H1 (cell line): ENCODE measurements around the gene CDCA4. TPM values are rescaled to one million over a fixed set of nuclear protein-coding genes. Genes with fewer than 3 reads are reported as not detected.

Experiments used
- CTCF ChIA-PET: fragments of 300-600 bp; sonication (Branson Sonifier 250); formaldehyde crosslinking; loops from one replicate; lab custom pipeline; 2021; ENCODE audit not compliant: partially characterized antibody; lab: Charles Lee
- POLR2A ChIA-PET: fragments of 300-600 bp; sonication (Branson Sonifier 250); formaldehyde crosslinking; loops from one replicate; lab custom pipeline; 2021; ENCODE audit warnings: inconsistent platforms; ENCODE audit not compliant: partially characterized antibody; lab: Charles Lee
- DNase-seq, 2 experiments: peaks; one replicate each; pipeline versions ENCODE4 v3.0.0 to v3.0.0-alpha.2; 2010 to 2022; ENCODE audit warnings: low spot score in 2 of 2, low read depth in 1 of 2, mixed read lengths in 1 of 2
- FAIRE-seq: peaks from 2 replicates; lab custom pipeline; 2011; peaks lifted over from hg19 to GRCh38; lab: Jason Lieb, UNC
- H2AFZ ChIP-seq: 2 replicates; pipeline ENCODE4 v1.8.1; 2012; ENCODE audit warnings: low read length, inconsistent platforms
- H2AK5ac ChIP-seq: 2 replicates; pipeline ENCODE4 v1.6.1; 2013; ENCODE audit warnings: low read depth, low read length
- H2BK120ac ChIP-seq: replicated peaks from 2 replicates; pipeline ENCODE3; 2013; ENCODE audit warnings: low read depth, low read length, inconsistent platforms
- H2BK12ac ChIP-seq: 2 replicates; pipeline ENCODE4 v1.6.1; 2013; ENCODE audit warnings: low read depth, low read length
- H2BK15ac ChIP-seq: 2 replicates; pipeline ENCODE4 v1.6.1; 2013; ENCODE audit warnings: low read length
- H2BK20ac ChIP-seq: 2 replicates; pipeline ENCODE4 v1.6.1; 2013; ENCODE audit warnings: low read length
- H2BK5ac ChIP-seq: 2 replicates; pipeline ENCODE4 v1.6.1; 2013; ENCODE audit warnings: low read depth, low read length
- H3K14ac ChIP-seq: 2 replicates; pipeline ENCODE4 v1.6.1; 2013; ENCODE audit warnings: inconsistent platforms; ENCODE audit not compliant: insufficient read length
- H3K18ac ChIP-seq: 2 replicates; pipeline ENCODE4 v1.6.1; 2013; ENCODE audit warnings: low read length; ENCODE audit errors: extremely low read depth
- H3K23ac ChIP-seq: 2 replicates; pipeline ENCODE4 v1.6.1; 2013; ENCODE audit warnings: inconsistent platforms; ENCODE audit not compliant: insufficient read length
- H3K23me2 ChIP-seq: 2 replicates; pipeline ENCODE4 v1.6.1; 2013; ENCODE audit warnings: low read depth, low read length
- H3K27ac ChIP-seq: 2 replicates; pipeline ENCODE4 v1.6.1; 2011; ENCODE audit warnings: low read depth, low read length, inconsistent platforms
- H3K27me3 ChIP-seq, 4 experiments: replicated peaks in 1 of 4; 1 replicate in 1 of 4; 2 replicates in 3 of 4; pipeline versions ENCODE4 v1.6.1 to v1.8.1; 2011 to 2013; ENCODE audit warnings: low read length in 3 of 4, mild to moderate bottlenecking in 3 of 4, inconsistent platforms in 2 of 4, mixed read lengths in 2 of 4, moderate library complexity in 1 of 4; ENCODE audit not compliant: control insufficient read depth in 3 of 4, insufficient read depth in 3 of 4; ENCODE audit errors: extremely low read depth in 1 of 4
- H3K36me3 ChIP-seq, 4 experiments: 2 replicates each; pipeline versions ENCODE4 v1.6.1 to v1.8.1; 2011 to 2013; ENCODE audit warnings: mild to moderate bottlenecking in 4 of 4, low read length in 3 of 4, moderate library complexity in 2 of 4, control low read depth in 1 of 4, inconsistent platforms in 1 of 4; ENCODE audit not compliant: insufficient read depth in 4 of 4, control insufficient read depth in 2 of 4
- H3K4ac ChIP-seq: replicated peaks from 2 replicates; pipeline ENCODE3; 2013; ENCODE audit warnings: low read length, low read depth, mixed read lengths, inconsistent platforms; ENCODE audit not compliant: insufficient read length
- H3K4me1 ChIP-seq, 4 experiments: replicated peaks in 1 of 4; 1 replicate in 1 of 4; 2 replicates in 3 of 4; pipeline versions ENCODE4 v1.6.1 to v1.8.1; 2011 to 2013; ENCODE audit warnings: low read length in 3 of 4, inconsistent platforms in 2 of 4, mixed read lengths in 1 of 4; ENCODE audit not compliant: insufficient read depth in 4 of 4, control insufficient read depth in 3 of 4
- H3K4me2 ChIP-seq, 2 experiments: 2 replicates each; pipeline versions ENCODE4 v1.6.1 to v1.8.1; 2011 to 2013; ENCODE audit warnings: low read depth in 2 of 2, low read length in 2 of 2, control low read depth in 1 of 2, inconsistent platforms in 1 of 2, mild to moderate bottlenecking in 1 of 2; ENCODE audit not compliant: insufficient read depth in 1 of 2
- H3K4me3 ChIP-seq, 4 experiments: fragments of 200-600, 300-600 bp in 1 of 4; sonication (generic), shearing (Covaris generic), sonication (Bioruptor Twin) in 1 of 4; 2 replicates each; pipeline versions ENCODE4 v1.5.1 to v1.8.1; 2011 to 2016; ENCODE audit warnings: low read length in 4 of 4, low read depth in 3 of 4, control low read depth in 2 of 4, inconsistent platforms in 2 of 4, mild to moderate bottlenecking in 2 of 4, mixed read lengths in 1 of 4, moderate library complexity in 1 of 4; ENCODE audit not compliant: insufficient read depth in 2 of 4; ENCODE audit errors: extremely low read depth in 1 of 4
- H3K56ac ChIP-seq: replicated peaks from 2 replicates; pipeline ENCODE3; 2013; ENCODE audit warnings: low read depth, mild to moderate bottlenecking, mixed read lengths, low read length, inconsistent platforms; ENCODE audit not compliant: insufficient read length
- H3K79me1 ChIP-seq: 2 replicates; pipeline ENCODE4 v1.6.1; 2013; ENCODE audit warnings: low read depth, low read length, control low read depth
- H3K79me2 ChIP-seq, 2 experiments: 2 replicates each; pipeline versions ENCODE4 v1.6.1 to v1.8.1; 2012 to 2013; ENCODE audit warnings: low read length in 2 of 2, mild to moderate bottlenecking in 2 of 2, inconsistent platforms in 1 of 2; ENCODE audit not compliant: insufficient read depth in 2 of 2, control insufficient read depth in 1 of 2
- H3K9ac ChIP-seq, 4 experiments: replicated peaks in 1 of 4; 1 replicate in 1 of 4; 2 replicates in 3 of 4; pipeline versions ENCODE4 v1.6.1 to v1.8.1; 2011 to 2013; ENCODE audit warnings: low read depth in 3 of 4, low read length in 3 of 4, control low read depth in 2 of 4, mild to moderate bottlenecking in 2 of 4, moderate library complexity in 2 of 4, inconsistent platforms in 1 of 4; ENCODE audit errors: extremely low read depth in 1 of 4
- H3K9me3 ChIP-seq, 2 experiments: 2 replicates each; pipeline versions ENCODE4 v1.6.1 to v1.8.1; 2012 to 2013; ENCODE audit warnings: mild to moderate bottlenecking in 2 of 2, moderate library complexity in 2 of 2, control low read depth in 1 of 2, inconsistent platforms in 1 of 2, low read depth in 1 of 2, low read length in 1 of 2, mixed read lengths in 1 of 2; ENCODE audit not compliant: insufficient read depth in 2 of 2
- H4K20me1 ChIP-seq, 2 experiments: replicated peaks in 1 of 2; 2 replicates each; pipeline versions ENCODE3 to v1.8.1; 2011 to 2013; ENCODE audit warnings: inconsistent platforms in 2 of 2, low read length in 2 of 2, mild to moderate bottlenecking in 1 of 2; ENCODE audit not compliant: insufficient read depth in 2 of 2, control insufficient read depth in 1 of 2
- H4K5ac ChIP-seq: 2 replicates; pipeline ENCODE4 v1.6.1; 2013; ENCODE audit warnings: low read length, low read depth, mixed read lengths, inconsistent platforms; ENCODE audit not compliant: insufficient read length
- H4K8ac ChIP-seq: 2 replicates; pipeline ENCODE4 v1.8.0; 2013; ENCODE audit warnings: mild to moderate bottlenecking, moderate library complexity, low read length, inconsistent platforms; ENCODE audit not compliant: insufficient read depth; ENCODE audit errors: extremely low read depth
- H4K91ac ChIP-seq: replicated peaks from 2 replicates; pipeline ENCODE3; 2013; ENCODE audit warnings: low read length, mixed read lengths, inconsistent platforms; ENCODE audit not compliant: insufficient read length
- BACH1 ChIP-seq: IDR thresholded peaks from 2 replicates; pipeline ENCODE4 v1.6.1; 2012; ENCODE audit warnings: low read length, improper control_type of control experiment
- CHD1 ChIP-seq: IDR thresholded peaks from 2 replicates; pipeline ENCODE4 v1.6.1; 2012; ENCODE audit warnings: low read depth, low read length, improper control_type of control experiment
- EGR1 ChIP-seq: IDR thresholded peaks from 2 replicates; pipeline ENCODE4 v1.6.1; 2011; ENCODE audit warnings: low read depth, low read length, borderline replicate concordance
- EP300 ChIP-seq, 2 experiments: IDR thresholded peaks; 1 replicate in 1 of 2; 2 replicates in 1 of 2; pipeline ENCODE4 v1.6.1; 2011 to 2012; ENCODE audit warnings: low read depth in 2 of 2, low read length in 2 of 2, mild to moderate bottlenecking in 2 of 2, borderline replicate concordance in 1 of 2, inconsistent platforms in 1 of 2, moderate library complexity in 1 of 2
- MAFK ChIP-seq: IDR thresholded peaks from 2 replicates; pipeline ENCODE4 v1.6.1; 2012; ENCODE audit warnings: low read depth, mild to moderate bottlenecking, improper control_type of control experiment, low read length
- SIRT6 ChIP-seq: IDR thresholded peaks from one replicate; pipeline ENCODE4 v1.7.1; 2012; ENCODE audit warnings: low read length, inconsistent platforms
- SP1 ChIP-seq: IDR thresholded peaks from 2 replicates; pipeline ENCODE4 v1.6.1; 2011; ENCODE audit warnings: low read depth, low read length
- SUZ12 ChIP-seq: fragments of 200-600 bp; sonication (generic); IDR thresholded peaks from 2 replicates; pipeline ENCODE4 v1.6.1; 2012; ENCODE audit warnings: mild to moderate bottlenecking, inconsistent platforms, low read length, moderate library complexity, mixed read lengths
- TAF1 ChIP-seq: IDR thresholded peaks from 2 replicates; pipeline ENCODE4 v1.6.1; 2011; ENCODE audit warnings: mild to moderate bottlenecking, low read depth, low read length
- USF2 ChIP-seq: IDR thresholded peaks from 2 replicates; pipeline ENCODE4 v1.6.1; 2011; ENCODE audit warnings: low read length, improper control_type of control experiment
- YY1 ChIP-seq: IDR thresholded peaks from 2 replicates; pipeline ENCODE4 v1.6.1; 2011; ENCODE audit warnings: low read depth, mild to moderate bottlenecking, low read length
- WGBS, 2 experiments: shearing (Covaris generic) in 1 of 2; methylation state at CpG; one replicate each; pipeline versions ENCODE4 v1.1.6 to v1.1.7; 2013 to 2015; ENCODE audit warnings: low lambda C conversion rate in 2 of 2, mixed read lengths in 2 of 2, inconsistent platforms in 1 of 2, low coverage in 1 of 2, missing lambda C conversion rate in 1 of 2; ENCODE audit not compliant: insufficient replicate concordance in 2 of 2, insufficient coverage in 1 of 2, insufficient read length in 1 of 2; ENCODE audit errors: extremely low coverage in 1 of 2, missing lambda C conversion rate in 1 of 2; 5-methylcytosine and 5-hydroxymethylcytosine counted together
- polyA plus RNA-seq, 7 experiments: library from polyadenylated mRNA; depleted of rRNA in 3 of 7; stranded (reverse) in 5 of 7; unstranded in 2 of 7; fragments of >200 nt in 5 of 7; fragments of 200-250 nt in 2 of 7; gene quantifications; 1 replicate in 5 of 7; 2 replicates in 1 of 7; 4 replicates in 1 of 7; pipeline versions ENCODE4 v1.2.1 to v1.2.3, GENCODE V29; 2011 to 2013; ENCODE audit warnings: missing spikeins in 2 of 7, mixed read lengths in 2 of 7
- total RNA-seq: library from RNA; stranded (reverse); fragmentation: NEBNext Ultra II Directional; extraction: Animal tissue kit (Norgen Biotek cat#: 25700); gene quantifications from 2 replicates; pipeline ENCODE4 v1.2.1, GENCODE V29; 2021

CDCA4 gene
- total and polyA plus RNA-seq, 2 of the 8 experiments (the other 6 are each of a cell fraction or from before 2014, with no cell fraction given) = 49.9 to 62.4 TPM

GRCh38 chr14:104980611-104981531, 40.0 kb downstream of the CDCA4 start:
- Histone ChIP-seq H3K27me3 (peaks cover 18 to 38% (median 31%) of the 10 kb centered on the region in 4 experiments), H2BK5ac (no peak overlapping the region), H3K79me1 (no peaks in the 10 kb centered on the region), H3K36me3 (no peaks in the 10 kb centered on the region; a peak in 1 of 8 replicates), H3K27ac (no peak overlapping the region), H4K5ac (no peak overlapping the region), H3K79me2 (no peaks in the 10 kb centered on the region), H2AFZ (no peak overlapping the region), H2BK20ac (no peak overlapping the region), H3K4ac (no peak overlapping the region), H3K23me2 (peaks cover 12% of the 10 kb centered on the region; the same call in 1 of the 2 replicates), H3K4me1 (peaks cover 0 to 13% (median 7%) of the 10 kb centered on the region in 4 experiments; a peak in 5 of 7 replicates), H4K91ac (no peak overlapping the region), H3K4me2 (no peak overlapping the region), H3K4me3 (no peak overlapping the region), H2BK15ac (no peak overlapping the region), H3K14ac (no peak overlapping the region), H4K8ac (no peak overlapping the region), H3K56ac (no peak overlapping the region), H2BK12ac (no peak overlapping the region), H3K18ac (no peak overlapping the region), H2AK5ac (no peak overlapping the region), H3K9me3 (peaks cover 0 to 3% of the 10 kb centered on the region in 2 experiments; a peak in 1 of 4 replicates), H4K20me1 (peaks cover 4 to 11% of the 10 kb centered on the region in 2 experiments), H2BK120ac (no peak overlapping the region), H3K9ac (no peak overlapping the region), H3K23ac (no peak overlapping the region)
- ChIA-PET POLR2A (interaction anchor here (1.3 kb wide), 1 partner anchor 12 kb away, joined by 4 read pairs; no protein-coding TSS in a partner anchor), CTCF (interaction anchor here (0.7 to 1.7 kb wide), 7 partner anchors 16 to 94 kb away, joined by 3 to 12 read pairs (median 3); no protein-coding TSS in a partner anchor)
- no peak for FAIRE-seq
- WGBS, 2 experiments = 94% methylated on average over 17 of the region's 22 CpGs; no CpG with 5 or more reads in 1 of the 2 experiments
- no peak for DNase-seq
- no peak for TF ChIP-seq TAF1
- no peak for TF ChIP-seq EGR1
- no peak for TF ChIP-seq SP1
- TF ChIP-seq SIRT6 = no peak
- no peak for TF ChIP-seq USF2
- no peak for TF ChIP-seq SUZ12
- TF ChIP-seq BACH1 = no peak
- no peak for TF ChIP-seq YY1
- no peak for TF ChIP-seq MAFK
- no peak for TF ChIP-seq EP300 (IDR thresholded peaks at IDR 0.05; ENCODE audit: borderline replicate concordance in 1 of 2, low read depth in 2 of 2, low read length in 2 of 2)
- no peak for TF ChIP-seq CHD1
